GM18499 (cell line): Measurements from ENCODE around the gene POLR3GL.
"Not testable (repeated sequence)": the region's sequence is repeated elsewhere in the genome, so short reads cannot be mapped to it uniquely, and the experiment has no call there.

Experiments used
- ATAC-seq: cut with Tn5 transposase; IDR thresholded peaks from one replicate; pipeline ENCODE4 v1.9.1; 2021; ENCODE audit warnings: moderate number of reproducible peaks; ENCODE audit not compliant: insufficient read depth, unreplicated experiment

The POLR3GL gene

GRCh38 chr1:145964328-145965118, at the start of gene POLR3GL, which contains the start of gene ANKRD34A:
POLR3GL (plus strand) TSS chr1:145964690; CDS start chr1:145974866, 10,176 bp downstream.
ANKRD34A (minus strand) TSS chr1:145964575; CDS start chr1:145961759, 2,816 bp downstream.
- peak; percentile 64 for ATAC-seq

- no peak for ATAC-seq
These were observed 47.7 kb upstream of the POLR3GL start for GRCh38 chr1:145916745-145917144.

- ATAC-seq: no peak
These were observed 46.9 kb upstream of the POLR3GL start for GRCh38 chr1:145917595-145917994.

- peak; percentile 44 for ATAC-seq
These were observed 46.1 kb upstream of the POLR3GL start, which contains the start of gene PEX11B for GRCh38 chr1:145918144-145918991. PEX11B (minus strand) TSS chr1:145918717; CDS start chr1:145918688, 29 bp downstream.

GRCh38 chr1:145918992-145919939, 45.2 kb upstream of the POLR3GL start:
- ATAC-seq: peak; percentile 20

GRCh38 chr1:145920297-145920696, 44.2 kb upstream of the POLR3GL start:
- ATAC-seq: not testable (repeated sequence)

GRCh38 chr1:145922266-145922665, 42.2 kb upstream of the POLR3GL start:
- ATAC-seq: no peak

GRCh38 chr1:145926686-145927062, 37.8 kb upstream of the POLR3GL start:
- no peak for ATAC-seq

- peak; percentile 84 for ATAC-seq
These were observed 37.2 kb upstream of the POLR3GL start, which contains the start of gene RBM8A for GRCh38 chr1:145927063-145927886. RBM8A (minus strand) TSS chr1:145927484; CDS start chr1:145927426, 58 bp downstream.

GRCh38 chr1:145927916-145928643, 36.4 kb upstream of the POLR3GL start:
- ATAC-seq: no peak

GRCh38 chr1:145932522-145933009, 31.9 kb upstream of the POLR3GL start:
- ATAC-seq: not testable (repeated sequence)

- no peak for ATAC-seq
These were observed 28.8 kb upstream of the POLR3GL start for GRCh38 chr1:145935708-145936107.

GRCh38 chr1:145936247-145936646, 28.2 kb upstream of the POLR3GL start:
- ATAC-seq: no peak

- no peak for ATAC-seq
These were observed 27.1 kb upstream of the POLR3GL start for GRCh38 chr1:145937436-145937835.

- ATAC-seq: no peak
These were observed 22.1 kb upstream of the POLR3GL start for GRCh38 chr1:145942405-145942804.

- no peak for ATAC-seq
These were observed 21.6 kb upstream of the POLR3GL start for GRCh38 chr1:145942871-145943270.

GRCh38 chr1:145944532-145944931, 20.0 kb upstream of the POLR3GL start:
- no peak for ATAC-seq

- ATAC-seq: no peak
These were observed 18.0 kb upstream of the POLR3GL start for GRCh38 chr1:145946477-145946986.
